HepG2 (cell line): Measurements from ENCODE around the gene TULP3. TPM values are rescaled to one million over a fixed set of nuclear protein-coding genes. Genes with fewer than 3 reads are reported as not detected.

Source experiments
- AHR ChIP-seq: IDR thresholded peaks from 2 replicates; pipeline ENCODE4 v1.6.1; 2018; ENCODE audit warnings: missing genetic modification reagents, missing compliant biosample characterization
- ARNT ChIP-seq: fragments of 450-650 bp; IDR thresholded peaks from 2 replicates; pipeline ENCODE4 v1.6.1; 2017
- CC2D1A ChIP-seq: sonication (generic); formaldehyde crosslinking; IDR thresholded peaks from 2 replicates; pipeline ENCODE4 v1.8.1; 2023; ENCODE audit warnings: mild to moderate bottlenecking, missing genetic modification reagents
- CREB1 ChIP-seq, 2 experiments: fragments of 450-650 bp in 1 of 2; IDR thresholded peaks; 2 replicates each; pipeline ENCODE4 v1.6.1; 2016 to 2017; ENCODE audit warnings: control low read depth in 1 of 2, mild to moderate bottlenecking in 1 of 2, missing compliant biosample characterization in 1 of 2, missing genetic modification characterization in 1 of 2
- ETV5 ChIP-seq: IDR thresholded peaks from 2 replicates; pipeline ENCODE4 v1.6.1; 2018; ENCODE audit warnings: missing biosample characterization, missing genetic modification reagents, inconsistent platforms, borderline replicate concordance
- HOXA9 ChIP-seq: sonication (generic); formaldehyde crosslinking; IDR thresholded peaks from 2 replicates; pipeline ENCODE4 v1.8.1; 2022; ENCODE audit warnings: missing genetic modification reagents, mild to moderate bottlenecking, moderate library complexity, borderline replicate concordance
- MAFK ChIP-seq, 2 experiments: IDR thresholded peaks in 1 of 2; conservative IDR thresholded peaks in 1 of 2; 2 replicates each; pipeline ENCODE4 v1.6.1; 2011; ENCODE audit warnings: improper control_type of control experiment in 2 of 2, low read length in 2 of 2
- NFKBIZ ChIP-seq: IDR thresholded peaks from 2 replicates; pipeline ENCODE4 v1.6.1; 2018; ENCODE audit warnings: missing genetic modification reagents, missing compliant biosample characterization
- PPARG ChIP-seq: conservative IDR thresholded peaks from 2 replicates; pipeline ENCODE4 v1.6.1; 2016; ENCODE audit warnings: missing biosample characterization, missing genetic modification reagents
- SAFB2 ChIP-seq: sonication (generic); formaldehyde crosslinking; IDR thresholded peaks from 2 replicates; pipeline ENCODE4 v1.5.1; 2020; ENCODE audit warnings: missing genetic modification reagents, low read depth, mild to moderate bottlenecking, borderline replicate concordance
- TCF7L2 ChIP-seq: IDR thresholded peaks from 2 replicates; pipeline ENCODE4 v1.6.1; 2011; ENCODE audit warnings: mild to moderate bottlenecking, low read depth, low read length, moderate library complexity
- polyA plus RNA-seq, 8 experiments: library from polyadenylated mRNA; depleted of rRNA in 3 of 8; stranded (reverse) in 7 of 8; unstranded in 1 of 8; fragments of >200 nt; fragmentation: Illumina TruSeq in 4 of 8; extraction: Trizol in 4 of 8; gene quantifications; 2 replicates each; pipeline versions ENCODE4 v1.2.1 to v1.2.3, GENCODE V29; 2011 to 2016; ENCODE audit warnings: low read depth in 4 of 8, missing spikeins in 1 of 8, mixed read lengths in 1 of 8; ENCODE audit not compliant: insufficient read depth in 1 of 8
- total RNA-seq, 5 experiments: library from RNA; depleted of rRNA; stranded (reverse); fragments of >200 nt; fragmentation: Illumina TruSeq; extraction: Trizol; gene quantifications; 2 replicates each; pipeline ENCODE4 v1.2.3, GENCODE V29; 2016; ENCODE audit warnings: low read depth in 1 of 5
- TF ChIP-seq, protein P1 (sequence below): sonication (generic); formaldehyde crosslinking; IDR thresholded peaks from 2 replicates; pipeline ENCODE4 v1.5.0; 2020; ENCODE audit warnings: mild to moderate bottlenecking, missing genetic modification reagents
- TF ChIP-seq, protein P2 (sequence below): sonication (generic); formaldehyde crosslinking; IDR thresholded peaks from 2 replicates; pipeline ENCODE4 v1.4.0; 2020; ENCODE audit warnings: low read depth, mild to moderate bottlenecking, missing genetic modification reagents
- TF ChIP-seq, protein P3 (sequence below): sonication (generic); formaldehyde crosslinking; IDR thresholded peaks from 2 replicates; pipeline ENCODE4 v1.4.0; 2020; ENCODE audit warnings: missing genetic modification reagents, borderline replicate concordance
- TF ChIP-seq, protein P4 (sequence below): sonication (generic); formaldehyde crosslinking; IDR thresholded peaks from 2 replicates; pipeline ENCODE4 v1.8.1; 2023; ENCODE audit warnings: missing genetic modification reagents, inconsistent platforms, borderline replicate concordance
- TF ChIP-seq, protein P5 (sequence below): sonication (generic); formaldehyde crosslinking; IDR thresholded peaks from 2 replicates; pipeline ENCODE4 v1.8.0; 2022; ENCODE audit warnings: mild to moderate bottlenecking, missing genetic modification reagents, borderline replicate concordance
- TF ChIP-seq, protein P6 (sequence below): sonication (generic); formaldehyde crosslinking; conservative IDR thresholded peaks from 2 replicates; pipeline ENCODE4 v1.8.0; 2022; ENCODE audit warnings: missing genetic modification reagents
- TF ChIP-seq, protein P7 (sequence below): sonication (generic); formaldehyde crosslinking; conservative IDR thresholded peaks from 2 replicates; pipeline ENCODE4 v1.4.0; 2020; ENCODE audit warnings: missing genetic modification reagents

The TULP3 gene
- total and polyA plus RNA-seq, 2 of the 13 experiments (the other 11 are each of a cell fraction or from before 2014, with no cell fraction given): 11.2 to 13.2 TPM

DNA sequence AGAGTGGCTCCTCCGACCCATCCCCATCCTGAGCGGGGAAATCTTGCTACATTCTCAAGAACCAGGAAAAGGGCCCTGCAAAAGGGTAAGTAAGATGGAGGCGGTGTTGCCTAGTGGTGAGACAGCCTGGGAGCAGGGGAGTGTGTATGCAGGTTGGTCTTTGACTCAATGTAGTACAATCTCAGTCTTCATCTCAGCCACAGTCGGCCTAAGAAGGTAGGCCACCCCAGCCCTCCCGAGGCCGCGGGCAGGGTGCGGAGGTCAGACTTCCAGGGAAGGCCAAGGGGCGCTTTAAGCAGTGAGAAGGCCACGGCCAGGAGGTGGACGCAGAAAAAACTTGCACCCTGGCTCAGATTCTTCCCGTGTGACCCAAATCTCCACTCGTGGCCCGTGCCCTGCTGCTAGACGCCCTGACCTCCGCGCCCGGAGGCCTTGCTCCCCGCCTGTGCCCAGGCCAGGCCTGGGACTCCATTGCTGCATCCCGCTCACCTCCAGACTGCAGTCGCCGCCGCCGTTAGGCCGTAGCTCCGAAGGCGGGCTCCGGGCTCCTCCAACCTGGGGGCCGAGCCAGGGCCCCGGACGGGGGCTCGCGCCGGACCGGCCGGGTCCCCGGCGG lies 14.2 kb upstream of the TULP3 start (continued):
- no peak for TF ChIP-seq CC2D1A
- TF ChIP-seq TCF7L2: no peak
- no peak for TF ChIP-seq HOXA9 (CRISPR knock-in tag)
- TF ChIP-seq CREB1 (IDR thresholded peaks at IDR 0.05): no peak
- no peak for TF ChIP-seq CREB1 (CRISPR knock-in tag; IDR thresholded peaks at IDR 0.05)
- TF ChIP-seq NFKBIZ (CRISPR knock-in tag): no peak
- TF ChIP-seq, protein P1, sequence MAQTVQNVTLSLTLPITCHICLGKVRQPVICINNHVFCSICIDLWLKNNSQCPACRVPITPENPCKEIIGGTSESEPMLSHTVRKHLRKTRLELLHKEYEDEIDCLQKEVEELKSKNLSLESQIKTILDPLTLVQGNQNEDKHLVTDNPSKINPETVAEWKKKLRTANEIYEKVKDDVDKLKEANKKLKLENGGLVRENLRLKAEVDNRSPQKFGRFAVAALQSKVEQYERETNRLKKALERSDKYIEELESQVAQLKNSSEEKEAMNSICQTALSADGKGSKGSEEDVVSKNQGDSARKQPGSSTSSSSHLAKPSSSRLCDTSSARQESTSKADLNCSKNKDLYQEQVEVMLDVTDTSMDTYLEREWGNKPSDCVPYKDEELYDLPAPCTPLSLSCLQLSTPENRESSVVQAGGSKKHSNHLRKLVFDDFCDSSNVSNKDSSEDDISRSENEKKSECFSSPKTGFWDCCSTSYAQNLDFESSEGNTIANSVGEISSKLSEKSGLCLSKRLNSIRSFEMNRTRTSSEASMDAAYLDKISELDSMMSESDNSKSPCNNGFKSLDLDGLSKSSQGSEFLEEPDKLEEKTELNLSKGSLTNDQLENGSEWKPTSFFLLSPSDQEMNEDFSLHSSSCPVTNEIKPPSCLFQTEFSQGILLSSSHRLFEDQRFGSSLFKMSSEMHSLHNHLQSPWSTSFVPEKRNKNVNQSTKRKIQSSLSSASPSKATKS (CRISPR knock-in tag): no peak
- no peak for TF ChIP-seq SAFB2 (CRISPR knock-in tag)
- TF ChIP-seq AHR: no peak
- TF ChIP-seq, protein P2, sequence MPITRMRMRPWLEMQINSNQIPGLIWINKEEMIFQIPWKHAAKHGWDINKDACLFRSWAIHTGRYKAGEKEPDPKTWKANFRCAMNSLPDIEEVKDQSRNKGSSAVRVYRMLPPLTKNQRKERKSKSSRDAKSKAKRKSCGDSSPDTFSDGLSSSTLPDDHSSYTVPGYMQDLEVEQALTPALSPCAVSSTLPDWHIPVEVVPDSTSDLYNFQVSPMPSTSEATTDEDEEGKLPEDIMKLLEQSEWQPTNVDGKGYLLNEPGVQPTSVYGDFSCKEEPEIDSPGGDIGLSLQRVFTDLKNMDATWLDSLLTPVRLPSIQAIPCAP (CRISPR knock-in tag): no peak
- TF ChIP-seq PPARG (CRISPR knock-in tag): no peak
- TF ChIP-seq, protein P3, sequence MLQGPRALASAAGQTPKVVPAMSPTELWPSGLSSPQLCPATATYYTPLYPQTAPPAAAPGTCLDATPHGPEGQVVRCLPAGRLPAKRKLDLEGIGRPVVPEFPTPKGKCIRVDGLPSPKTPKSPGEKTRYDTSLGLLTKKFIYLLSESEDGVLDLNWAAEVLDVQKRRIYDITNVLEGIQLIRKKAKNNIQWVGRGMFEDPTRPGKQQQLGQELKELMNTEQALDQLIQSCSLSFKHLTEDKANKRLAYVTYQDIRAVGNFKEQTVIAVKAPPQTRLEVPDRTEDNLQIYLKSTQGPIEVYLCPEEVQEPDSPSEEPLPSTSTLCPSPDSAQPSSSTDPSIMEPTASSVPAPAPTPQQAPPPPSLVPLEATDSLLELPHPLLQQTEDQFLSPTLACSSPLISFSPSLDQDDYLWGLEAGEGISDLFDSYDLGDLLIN (CRISPR knock-in tag): no peak
- TF ChIP-seq, protein P4, sequence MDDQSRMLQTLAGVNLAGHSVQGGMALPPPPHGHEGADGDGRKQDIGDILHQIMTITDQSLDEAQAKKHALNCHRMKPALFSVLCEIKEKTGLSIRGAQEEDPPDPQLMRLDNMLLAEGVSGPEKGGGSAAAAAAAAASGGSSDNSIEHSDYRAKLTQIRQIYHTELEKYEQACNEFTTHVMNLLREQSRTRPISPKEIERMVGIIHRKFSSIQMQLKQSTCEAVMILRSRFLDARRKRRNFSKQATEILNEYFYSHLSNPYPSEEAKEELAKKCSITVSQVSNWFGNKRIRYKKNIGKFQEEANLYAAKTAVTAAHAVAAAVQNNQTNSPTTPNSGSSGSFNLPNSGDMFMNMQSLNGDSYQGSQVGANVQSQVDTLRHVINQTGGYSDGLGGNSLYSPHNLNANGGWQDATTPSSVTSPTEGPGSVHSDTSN (CRISPR knock-in tag): no peak
- TF ChIP-seq, protein P5, sequence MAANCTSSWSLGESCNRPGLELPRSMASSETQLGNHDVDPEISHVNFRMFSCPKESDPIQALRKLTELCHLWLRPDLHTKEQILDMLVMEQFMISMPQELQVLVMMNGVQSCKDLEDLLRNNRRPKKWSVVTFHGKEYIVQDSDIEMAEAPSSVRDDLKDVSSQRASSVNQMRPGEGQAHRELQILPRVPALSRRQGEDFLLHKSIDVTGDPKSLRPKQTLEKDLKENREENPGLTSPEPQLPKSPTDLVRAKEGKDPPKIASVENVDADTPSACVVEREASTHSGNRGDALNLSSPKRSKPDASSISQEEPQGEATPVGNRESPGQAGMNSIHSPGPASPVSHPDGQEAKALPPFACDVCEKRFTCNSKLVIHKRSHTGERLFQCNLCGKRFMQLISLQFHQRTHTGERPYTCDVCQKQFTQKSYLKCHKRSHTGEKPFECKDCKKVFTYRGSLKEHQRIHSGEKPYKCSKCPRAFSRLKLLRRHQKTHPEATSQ (CRISPR knock-in tag): no peak
- TF ChIP-seq, protein P6, sequence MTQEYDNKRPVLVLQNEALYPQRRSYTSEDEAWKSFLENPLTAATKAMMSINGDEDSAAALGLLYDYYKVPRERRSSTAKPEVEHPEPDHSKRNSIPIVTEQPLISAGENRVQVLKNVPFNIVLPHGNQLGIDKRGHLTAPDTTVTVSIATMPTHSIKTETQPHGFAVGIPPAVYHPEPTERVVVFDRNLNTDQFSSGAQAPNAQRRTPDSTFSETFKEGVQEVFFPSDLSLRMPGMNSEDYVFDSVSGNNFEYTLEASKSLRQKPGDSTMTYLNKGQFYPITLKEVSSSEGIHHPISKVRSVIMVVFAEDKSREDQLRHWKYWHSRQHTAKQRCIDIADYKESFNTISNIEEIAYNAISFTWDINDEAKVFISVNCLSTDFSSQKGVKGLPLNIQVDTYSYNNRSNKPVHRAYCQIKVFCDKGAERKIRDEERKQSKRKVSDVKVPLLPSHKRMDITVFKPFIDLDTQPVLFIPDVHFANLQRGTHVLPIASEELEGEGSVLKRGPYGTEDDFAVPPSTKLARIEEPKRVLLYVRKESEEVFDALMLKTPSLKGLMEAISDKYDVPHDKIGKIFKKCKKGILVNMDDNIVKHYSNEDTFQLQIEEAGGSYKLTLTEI (CRISPR knock-in tag): no peak
- no peak for TF ChIP-seq ARNT
- TF ChIP-seq, protein P7, sequence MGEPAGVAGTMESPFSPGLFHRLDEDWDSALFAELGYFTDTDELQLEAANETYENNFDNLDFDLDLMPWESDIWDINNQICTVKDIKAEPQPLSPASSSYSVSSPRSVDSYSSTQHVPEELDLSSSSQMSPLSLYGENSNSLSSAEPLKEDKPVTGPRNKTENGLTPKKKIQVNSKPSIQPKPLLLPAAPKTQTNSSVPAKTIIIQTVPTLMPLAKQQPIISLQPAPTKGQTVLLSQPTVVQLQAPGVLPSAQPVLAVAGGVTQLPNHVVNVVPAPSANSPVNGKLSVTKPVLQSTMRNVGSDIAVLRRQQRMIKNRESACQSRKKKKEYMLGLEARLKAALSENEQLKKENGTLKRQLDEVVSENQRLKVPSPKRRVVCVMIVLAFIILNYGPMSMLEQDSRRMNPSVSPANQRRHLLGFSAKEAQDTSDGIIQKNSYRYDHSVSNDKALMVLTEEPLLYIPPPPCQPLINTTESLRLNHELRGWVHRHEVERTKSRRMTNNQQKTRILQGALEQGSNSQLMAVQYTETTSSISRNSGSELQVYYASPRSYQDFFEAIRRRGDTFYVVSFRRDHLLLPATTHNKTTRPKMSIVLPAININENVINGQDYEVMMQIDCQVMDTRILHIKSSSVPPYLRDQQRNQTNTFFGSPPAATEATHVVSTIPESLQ (CRISPR knock-in tag): no peak
- TF ChIP-seq ETV5: no peak
- TF ChIP-seq MAFK (conservative IDR thresholded peaks at IDR 0.05 in 1 of 2, IDR thresholded peaks at IDR 0.05 in 1 of 2; ENCODE audit: low read length in 2 of 2): no peak
